ENCODE data around the gene PTRH1. TPM values are rescaled to one million over a fixed set of nuclear protein-coding genes. Genes with fewer than 3 reads are reported as not detected.

Gene PTRH1
- total RNA-seq, 2 donors from 2014 or later = 23.6 to 64.9 TPM

- intact Hi-C loops (cut with DNase I) = no loop called here
- WGBS, 2 donors = 88 to 91% methylated on average over 8 of the region's 8 CpGs
- TF ChIP-seq CTCF (IDR thresholded peaks at IDR 0.05) (no peak), POLR2A (IDR thresholded peaks at IDR 0.05) (no peak)
- no peak overlapping the region for H3K4me3 ChIP-seq
- no peak overlapping the region for H3K27ac ChIP-seq
- H3K9me3 ChIP-seq = no peaks in the 10 kb centered on the region
- DNase-seq (no peak), ATAC-seq (no peak)
- H3K36me3 ChIP-seq (replicated peaks in 1 of 2; ENCODE audit: insufficient read depth in 1 of 2, low read depth in 2 of 2) = no peaks in the 10 kb centered on the region
- no peaks in the 10 kb centered on the region for H3K27me3 ChIP-seq
- H3K4me1 ChIP-seq = peaks cover 27% of the 10 kb centered on the region
Observed at GRCh38 chr9:127708952-127709587, 6.4 kb downstream of the PTRH1 start.

GRCh38 chr9:127707766-127708165, 7.7 kb downstream of the PTRH1 start:
- Histone ChIP-seq H3K27me3 (no peaks in the 10 kb centered on the region), H3K27ac (no peak overlapping the region), H3K36me3 (replicated peaks in 1 of 2; ENCODE audit: insufficient read depth in 1 of 2, low read depth in 2 of 2) (no peaks in the 10 kb centered on the region), H3K4me1 (peaks cover 22% of the 10 kb centered on the region), H3K4me3 (no peak overlapping the region), H3K9me3 (no peaks in the 10 kb centered on the region)
- TF ChIP-seq POLR2A (IDR thresholded peaks at IDR 0.05) = no peak
- TF ChIP-seq CTCF (IDR thresholded peaks at IDR 0.05) = no peak
- 50 to 70% methylated on average over 3 to 5 of the region's 5 CpGs for WGBS, 2 donors
- intact Hi-C loops (cut with DNase I) = no loop called here
- no peak for ATAC-seq
- DNase-seq = no peak

- TF ChIP-seq CTCF (IDR thresholded peaks at IDR 0.05) (no peak), POLR2A (IDR thresholded peaks at IDR 0.05) (no peak)
- intact Hi-C loops (cut with DNase I) = no loop called here
- Histone ChIP-seq H3K36me3 (replicated peaks in 1 of 2; ENCODE audit: insufficient read depth in 1 of 2, low read depth in 2 of 2) (no peaks in the 10 kb centered on the region), H3K27me3 (no peaks in the 10 kb centered on the region), H3K4me3 (no peak within 1 kb of the TSS), H3K27ac (no peak within 1 kb of the TSS), H3K9me3 (no peaks in the 10 kb centered on the region), H3K4me1 (peaks cover 23% of the 10 kb centered on the region)
- ATAC-seq (peak; percentile 68), DNase-seq (peak; percentile 45 to 57 (median 54))
- 61 to 75% methylated on average over 11 of the region's 11 CpGs for WGBS, 2 donors
Observed at GRCh38 chr9:127706836-127707241, 8.6 kb downstream of the PTRH1 start, which contains the start of gene CFAP157. Gene CFAP157 (plus strand): TSS chr9:127706988. CDS start chr9:127707032, 44 bp downstream.

- no peaks in the 10 kb centered on the region for H3K36me3 ChIP-seq (replicated peaks in 1 of 2; ENCODE audit: insufficient read depth in 1 of 2, low read depth in 2 of 2)
- no peak overlapping the region for H3K4me3 ChIP-seq
- H3K9me3 ChIP-seq = no peaks in the 10 kb centered on the region
- H3K4me1 ChIP-seq = peaks cover 33% of the 10 kb centered on the region
- no peak for TF ChIP-seq CTCF (IDR thresholded peaks at IDR 0.05)
- 69 to 75% methylated on average over 5 to 12 of the region's 12 CpGs for WGBS, 2 donors
- no peak overlapping the region for H3K27ac ChIP-seq
- no peaks in the 10 kb centered on the region for H3K27me3 ChIP-seq
- no peak for ATAC-seq
- intact Hi-C loops (cut with DNase I) = no loop called here
- peak; percentile 56 to 89 (median 72) for DNase-seq
Observed at GRCh38 chr9:127705577-127706379, 9.7 kb downstream of the PTRH1 start.

Data from body of pancreas (tissue), 4 donors.